ENCODE data around the gene PDE1A.

Gene PDE1A

GRCh38 chr2:182228741-182229140, 198.1 kb downstream of the PDE1A start:
- Histone ChIP-seq H3K36me3 (no peaks in the 10 kb centered on the region), H3K27me3 (no peaks in the 10 kb centered on the region), H3K4me1 (no peaks in the 10 kb centered on the region), H3K4me3 (ENCODE audit: low read depth, low read length) (no peak overlapping the region), H3K9me3 (no peaks in the 10 kb centered on the region)
- no peak for DNase-seq
- TF ChIP-seq, protein P1, sequence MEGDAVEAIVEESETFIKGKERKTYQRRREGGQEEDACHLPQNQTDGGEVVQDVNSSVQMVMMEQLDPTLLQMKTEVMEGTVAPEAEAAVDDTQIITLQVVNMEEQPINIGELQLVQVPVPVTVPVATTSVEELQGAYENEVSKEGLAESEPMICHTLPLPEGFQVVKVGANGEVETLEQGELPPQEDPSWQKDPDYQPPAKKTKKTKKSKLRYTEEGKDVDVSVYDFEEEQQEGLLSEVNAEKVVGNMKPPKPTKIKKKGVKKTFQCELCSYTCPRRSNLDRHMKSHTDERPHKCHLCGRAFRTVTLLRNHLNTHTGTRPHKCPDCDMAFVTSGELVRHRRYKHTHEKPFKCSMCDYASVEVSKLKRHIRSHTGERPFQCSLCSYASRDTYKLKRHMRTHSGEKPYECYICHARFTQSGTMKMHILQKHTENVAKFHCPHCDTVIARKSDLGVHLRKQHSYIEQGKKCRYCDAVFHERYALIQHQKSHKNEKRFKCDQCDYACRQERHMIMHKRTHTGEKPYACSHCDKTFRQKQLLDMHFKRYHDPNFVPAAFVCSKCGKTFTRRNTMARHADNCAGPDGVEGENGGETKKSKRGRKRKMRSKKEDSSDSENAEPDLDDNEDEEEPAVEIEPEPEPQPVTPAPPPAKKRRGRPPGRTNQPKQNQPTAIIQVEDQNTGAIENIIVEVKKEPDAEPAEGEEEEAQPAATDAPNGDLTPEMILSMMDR (IDR thresholded peaks at IDR 0.05; ENCODE audit: low read depth, low read length), result no peak

DNA sequence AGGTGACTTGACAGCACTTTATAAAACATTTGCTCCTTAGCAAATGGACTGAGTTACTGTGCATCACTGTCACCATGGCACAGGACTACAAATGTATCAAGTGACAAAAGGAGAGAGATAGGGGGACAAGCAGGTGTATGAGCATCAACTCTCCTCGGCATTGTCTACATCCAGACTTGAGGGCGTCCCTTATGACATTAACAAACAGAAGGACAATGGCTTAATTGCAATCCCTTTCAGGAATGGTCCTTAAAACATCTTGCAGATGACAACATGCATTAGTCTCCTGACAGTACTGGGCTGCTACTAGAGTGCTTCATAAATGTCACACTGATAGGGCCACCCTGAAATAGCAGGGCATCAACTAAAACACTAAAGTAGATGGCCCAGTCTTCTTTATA, 198.8 kb downstream of the PDE1A start:
- no peak overlapping the region for H3K4me3 ChIP-seq (ENCODE audit: low read depth, low read length)
- no peaks in the 10 kb centered on the region for H3K36me3 ChIP-seq
- no peaks in the 10 kb centered on the region for H3K4me1 ChIP-seq
- TF ChIP-seq, protein P1 (IDR thresholded peaks at IDR 0.05; ENCODE audit: low read depth, low read length), result no peak
- no peak for DNase-seq
- no peaks in the 10 kb centered on the region for H3K9me3 ChIP-seq
- no peaks in the 10 kb centered on the region for H3K27me3 ChIP-seq

GRCh38 chr2:182226807-182227206, 200.0 kb downstream of the PDE1A start:
- no peaks in the 10 kb centered on the region for H3K9me3 ChIP-seq
- no peak for DNase-seq
- TF ChIP-seq, protein P1 (IDR thresholded peaks at IDR 0.05; ENCODE audit: low read depth, low read length), result no peak
- no peaks in the 10 kb centered on the region for H3K27me3 ChIP-seq
- H3K4me3 ChIP-seq (ENCODE audit: low read depth, low read length), result no peak overlapping the region
- H3K4me1 ChIP-seq, result no peaks in the 10 kb centered on the region
- no peaks in the 10 kb centered on the region for H3K36me3 ChIP-seq

GRCh38 chr2:182224669-182225068, 202.2 kb downstream of the PDE1A start:
- Histone ChIP-seq H3K9me3 (no peaks in the 10 kb centered on the region), H3K4me1 (no peaks in the 10 kb centered on the region), H3K4me3 (ENCODE audit: low read depth, low read length) (no peak overlapping the region), H3K27me3 (no peaks in the 10 kb centered on the region), H3K36me3 (no peaks in the 10 kb centered on the region)
- TF ChIP-seq, protein P1 (IDR thresholded peaks at IDR 0.05; ENCODE audit: low read depth, low read length), result no peak
- DNase-seq, result no peak

- Histone ChIP-seq H3K9me3 (no peaks in the 10 kb centered on the region), H3K36me3 (no peaks in the 10 kb centered on the region), H3K4me3 (ENCODE audit: low read depth, low read length) (no peak overlapping the region), H3K27me3 (no peaks in the 10 kb centered on the region), H3K4me1 (no peaks in the 10 kb centered on the region)
- DNase-seq, result no peak
- TF ChIP-seq, protein P1 (IDR thresholded peaks at IDR 0.05; ENCODE audit: low read depth, low read length), result no peak
Measured at GRCh38 chr2:182220998-182221397, 205.8 kb downstream of the PDE1A start.

DNA sequence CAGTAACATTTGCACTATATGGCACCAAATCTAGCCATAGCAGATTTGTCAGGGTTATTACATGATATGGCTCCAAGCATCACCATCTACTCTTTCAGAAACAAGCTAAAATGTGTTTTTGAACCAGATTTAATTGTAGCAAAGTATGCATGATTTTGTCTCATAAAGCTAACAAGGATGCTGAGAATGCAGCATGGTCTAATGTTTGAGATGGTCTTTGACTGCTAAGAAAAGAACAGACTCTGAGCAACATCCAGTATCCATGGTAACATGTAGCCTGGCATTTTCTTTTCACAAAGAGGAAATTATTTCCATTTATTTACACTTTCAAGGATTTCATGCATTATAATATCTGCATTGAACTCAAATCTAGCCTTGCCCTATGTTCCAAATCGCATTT, 206.5 kb downstream of the PDE1A start:
- Histone ChIP-seq H3K27me3 (no peaks in the 10 kb centered on the region), H3K4me1 (no peaks in the 10 kb centered on the region), H3K9me3 (no peaks in the 10 kb centered on the region), H3K36me3 (no peaks in the 10 kb centered on the region), H3K4me3 (ENCODE audit: low read depth, low read length) (no peak overlapping the region)
- TF ChIP-seq, protein P1 (IDR thresholded peaks at IDR 0.05; ENCODE audit: low read depth, low read length), result no peak
- no peak for DNase-seq

All from BE2C (cell line).